ENCODE data around the gene F3. TPM values are rescaled to one million over a fixed set of nuclear protein-coding genes. Genes with fewer than 3 reads are reported as not detected.

The F3 gene
- total RNA-seq, 1 experiment from 2014 or later, result 58.5 TPM

- no peak for TF ChIP-seq FOSL1 (IDR thresholded peaks at IDR 0.05; ENCODE audit: low read depth)
- TF ChIP-seq YY1 (IDR thresholded peaks at IDR 0.05; ENCODE audit: extremely low read depth, insufficient replicate concordance, low read depth, low read length), result no peak
- no peak for TF ChIP-seq JUND (IDR thresholded peaks at IDR 0.05)
- TF ChIP-seq ZNF274 (IDR thresholded peaks at IDR 0.05; ENCODE audit: low read depth, low read length), result no peak
- no peak for TF ChIP-seq POLR2AphosphoS5 (IDR thresholded peaks at IDR 0.05; ENCODE audit: low read depth, low read length)
- peak; percentile 5 for TF ChIP-seq TCF7L2 (IDR thresholded peaks at IDR 0.05; ENCODE audit: borderline replicate concordance, extremely low read depth, insufficient read depth, insufficient read length)
- no peak for TF ChIP-seq CTCF (IDR thresholded peaks at IDR 0.05 in 2 of 3, conservative IDR thresholded peaks at IDR 0.05 in 1 of 3; ENCODE audit: borderline replicate concordance in 1 of 3, insufficient read depth in 1 of 3, low read depth in 2 of 3, low read length in 2 of 3)
- TF ChIP-seq EGR1 (IDR thresholded peaks at IDR 0.05; ENCODE audit: low read depth), result no peak
- no peak for TF ChIP-seq ZBTB33 (IDR thresholded peaks at IDR 0.05; ENCODE audit: extremely low read depth, insufficient replicate concordance, low read length)
- TF ChIP-seq ZFX (IDR thresholded peaks at IDR 0.05), result no peak
Observed at GRCh38 chr1:94542088-94542870, 720 bp upstream of the F3 start (continued).

All from HCT116 (cell line).